RPMI8226 (cell line): ENCODE data around the gene PPIP5K2.
"Not testable (repeated sequence)": the region's sequence is repeated elsewhere in the genome, so short reads cannot be mapped to it uniquely, and the experiment has no call there.

Experiments used
- DNase-seq: peaks from one replicate; pipeline ENCODE4 v3.0.0-alpha.2; 2015

PPIP5K2 gene

GRCh38 chr5:103210952-103211351 is 90.9 kb downstream of the PPIP5K2 start:
- no peak for DNase-seq

- peak; percentile 30 for DNase-seq
These were observed 91.8 kb downstream of the PPIP5K2 start for GRCh38 chr5:103211576-103212561.

GRCh38 chr5:103216137-103216536 is 96.0 kb downstream of the PPIP5K2 start:
- DNase-seq, result no peak

- no peak for DNase-seq
These were observed 96.6 kb downstream of the PPIP5K2 start for GRCh38 chr5:103216697-103217096.

- DNase-seq, result no peak
These were observed 97.0 kb downstream of the PPIP5K2 start for GRCh38 chr5:103217101-103217500.

- no peak for DNase-seq
These were observed 98.1 kb downstream of the PPIP5K2 start for GRCh38 chr5:103218164-103218563.

GRCh38 chr5:103219074-103219473 is 99.0 kb downstream of the PPIP5K2 start:
- not testable (repeated sequence) for DNase-seq

GRCh38 chr5:103223031-103223955 is 103.2 kb downstream of the PPIP5K2 start:
- DNase-seq, result no peak

GRCh38 chr5:103224118-103224893 is 104.2 kb downstream of the PPIP5K2 start:
- DNase-seq, result peak; percentile 73

- no peak for DNase-seq
These were observed 104.8 kb downstream of the PPIP5K2 start for GRCh38 chr5:103224894-103225246.

GRCh38 chr5:103228061-103228460 is 108.0 kb downstream of the PPIP5K2 start:
- DNase-seq, result no peak

GRCh38 chr5:103228588-103228987 is 108.5 kb downstream of the PPIP5K2 start:
- DNase-seq, result peak; percentile 5

GRCh38 chr5:103232393-103232999 is 112.4 kb downstream of the PPIP5K2 start:
- peak; percentile 45 for DNase-seq

GRCh38 chr5:103234239-103234975 is 114.3 kb downstream of the PPIP5K2 start:
- no peak for DNase-seq

- no peak for DNase-seq
These were observed 115.8 kb downstream of the PPIP5K2 start for GRCh38 chr5:103235891-103236290.

- no peak for DNase-seq
These were observed 117.7 kb downstream of the PPIP5K2 start for GRCh38 chr5:103237778-103238177.

GRCh38 chr5:103243665-103244064 is 123.6 kb downstream of the PPIP5K2 start:
- no peak for DNase-seq

GRCh38 chr5:103244398-103244797 is 124.3 kb downstream of the PPIP5K2 start:
- DNase-seq, result no peak

- no peak for DNase-seq
These were observed 125.7 kb downstream of the PPIP5K2 start for GRCh38 chr5:103245761-103246160.

- DNase-seq, result no peak
These were observed 127.0 kb downstream of the PPIP5K2 start for GRCh38 chr5:103247118-103247517.

- no peak for DNase-seq
These were observed 129.0 kb downstream of the PPIP5K2 start for GRCh38 chr5:103249068-103249467.

- DNase-seq, result no peak
These were observed 134.8 kb downstream of the PPIP5K2 start for GRCh38 chr5:103254921-103255320.
